ENCODE data around the gene KRTAP21-1.

DNA sequence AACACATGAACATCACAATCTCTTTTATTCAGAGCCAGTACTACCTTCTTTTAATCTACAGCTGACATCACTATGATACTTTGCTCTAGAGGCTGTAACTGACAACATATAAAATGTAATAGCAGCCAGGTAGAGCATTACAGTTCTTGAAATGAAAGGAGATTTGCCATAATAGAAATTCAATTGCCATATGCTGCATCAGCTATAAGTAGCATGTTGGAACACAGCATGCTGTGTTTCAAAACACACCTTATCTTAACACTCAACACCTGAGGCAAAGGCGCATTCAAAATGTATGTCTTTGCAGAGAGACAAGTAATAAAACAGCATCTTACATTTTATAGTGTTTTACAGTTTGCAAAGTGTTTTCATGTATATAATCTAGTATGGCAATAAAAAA, 24.0 kb upstream of the KRTAP21-1 start:
- TF ChIP-seq, protein P1, sequence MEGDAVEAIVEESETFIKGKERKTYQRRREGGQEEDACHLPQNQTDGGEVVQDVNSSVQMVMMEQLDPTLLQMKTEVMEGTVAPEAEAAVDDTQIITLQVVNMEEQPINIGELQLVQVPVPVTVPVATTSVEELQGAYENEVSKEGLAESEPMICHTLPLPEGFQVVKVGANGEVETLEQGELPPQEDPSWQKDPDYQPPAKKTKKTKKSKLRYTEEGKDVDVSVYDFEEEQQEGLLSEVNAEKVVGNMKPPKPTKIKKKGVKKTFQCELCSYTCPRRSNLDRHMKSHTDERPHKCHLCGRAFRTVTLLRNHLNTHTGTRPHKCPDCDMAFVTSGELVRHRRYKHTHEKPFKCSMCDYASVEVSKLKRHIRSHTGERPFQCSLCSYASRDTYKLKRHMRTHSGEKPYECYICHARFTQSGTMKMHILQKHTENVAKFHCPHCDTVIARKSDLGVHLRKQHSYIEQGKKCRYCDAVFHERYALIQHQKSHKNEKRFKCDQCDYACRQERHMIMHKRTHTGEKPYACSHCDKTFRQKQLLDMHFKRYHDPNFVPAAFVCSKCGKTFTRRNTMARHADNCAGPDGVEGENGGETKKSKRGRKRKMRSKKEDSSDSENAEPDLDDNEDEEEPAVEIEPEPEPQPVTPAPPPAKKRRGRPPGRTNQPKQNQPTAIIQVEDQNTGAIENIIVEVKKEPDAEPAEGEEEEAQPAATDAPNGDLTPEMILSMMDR (IDR thresholded peaks at IDR 0.05; ENCODE audit: low read length), result no peak
- no peak for TF ChIP-seq EZH2 (IDR thresholded peaks at IDR 0.05; ENCODE audit: borderline replicate concordance, low read length)

Measured in OCI-LY1 (cell line).